ENCODE measurements around the gene KCTD14.
"Not testable (repeated sequence)": the region's sequence is repeated elsewhere in the genome, so short reads cannot be mapped to it uniquely, and the experiment has no call there.

Gene KCTD14

GRCh38 chr11:78030429-78031325, 7.6 kb upstream of the KCTD14 start:
- intact Hi-C loops (cut with DNase I) = loop anchor here (2.0 kb wide), 1 partner anchor 36 kb away; the partner anchor contains the start of gene INTS4
- peak; percentile 83 to 98 (median 89) for DNase-seq

- DNase-seq; intact Hi-C loops (cut with DNase I): not testable (repeated sequence)
Observed at GRCh38 chr11:78028423-78028822, 5.3 kb upstream of the KCTD14 start.

GRCh38 chr11:78027759-78028158, 4.7 kb upstream of the KCTD14 start:
- intact Hi-C loops (cut with DNase I) = no loop called here
- no peak for DNase-seq

- intact Hi-C loops (cut with DNase I) = no loop called here
Observed at GRCh38 chr11:78025378-78025777, 2.3 kb upstream of the KCTD14 start.

GRCh38 chr11:78023426-78023825, 350 bp upstream of the KCTD14 start:
- intact Hi-C loops (cut with DNase I) = no loop called here
- DNase-seq = no peak

More at GRCh38 chr11:78025378-78025777, 2.3 kb upstream of the KCTD14 start:
- DNase-seq = no peak

- intact Hi-C loops (cut with DNase I) = no loop called here
Observed at GRCh38 chr11:78021611-78022010, 1.5 kb downstream of the KCTD14 start.

GRCh38 chr11:78020246-78020645, 2.8 kb downstream of the KCTD14 start:
- DNase-seq = no peak
- intact Hi-C loops (cut with DNase I) = no loop called here

More at GRCh38 chr11:78021611-78022010, 1.5 kb downstream of the KCTD14 start:
- DNase-seq = no peak

- DNase-seq = no peak
- intact Hi-C loops (cut with DNase I) = no loop called here
Observed at GRCh38 chr11:78019808-78020207, 3.3 kb downstream of the KCTD14 start.

GRCh38 chr11:78015878-78016277, 7.2 kb downstream of the KCTD14 start:
- intact Hi-C loops (cut with DNase I) = no loop called here
- DNase-seq = no peak

GRCh38 chr11:78014937-78015520, 8.0 kb downstream of the KCTD14 start:
- DNase-seq; intact Hi-C loops (cut with DNase I): not testable (repeated sequence)

GRCh38 chr11:78011301-78011700, 11.8 kb downstream of the KCTD14 start:
- no peak for DNase-seq
- intact Hi-C loops (cut with DNase I) = no loop called here

GRCh38 chr11:78010755-78011154, 12.3 kb downstream of the KCTD14 start:
- intact Hi-C loops (cut with DNase I) = no loop called here
- DNase-seq = no peak

GRCh38 chr11:78010304-78010703, 12.8 kb downstream of the KCTD14 start:
- no peak for DNase-seq
- intact Hi-C loops (cut with DNase I) = no loop called here

GRCh38 chr11:78009062-78009461, 14.0 kb downstream of the KCTD14 start:
- intact Hi-C loops (cut with DNase I) = no loop called here
- no peak for DNase-seq

- intact Hi-C loops (cut with DNase I) = loop anchor here (5.0 kb wide), 1 partner anchor 567 kb away; no protein-coding TSS in a partner anchor
- DNase-seq = peak in 3 of 10 donors; percentile 11 to 45 (median 25)
Observed at GRCh38 chr11:78000193-78000592, 22.9 kb downstream of the KCTD14 start.

- intact Hi-C loops (cut with DNase I) = loop anchor here (5.0 kb wide), 1 partner anchor 568 kb away; no protein-coding TSS in a partner anchor
- DNase-seq = no peak
Observed at GRCh38 chr11:77999446-78000030, 23.5 kb downstream of the KCTD14 start.

GRCh38 chr11:77994434-77995362, 28.4 kb downstream of the KCTD14 start, which contains the start of gene INTS4:
INTS4 (minus strand) TSS chr11:77994668; CDS start chr11:77994643, 25 bp downstream.
- intact Hi-C loops (cut with DNase I) = loop anchor here (1.0 to 5.0 kb wide), 4 partner anchors 36 to 193 kb away; partner anchors contain the start of genes KCTD21, RSF1 and USP35
- peak; percentile 98 to 100 (median 99) for DNase-seq

- intact Hi-C loops (cut with DNase I) = loop anchor here (1.0 to 5.0 kb wide), 4 partner anchors 37 to 193 kb away; partner anchors contain the start of genes KCTD21, RSF1 and USP35
- no peak for DNase-seq
Observed at GRCh38 chr11:77993902-77994301, 29.2 kb downstream of the KCTD14 start.

GRCh38 chr11:77990981-77991380, 32.1 kb downstream of the KCTD14 start:
- no peak for DNase-seq
- intact Hi-C loops (cut with DNase I) = loop anchor here (5.0 kb wide), 1 partner anchor 196 kb away; the partner anchor contains the start of genes KCTD21 and USP35

GRCh38 chr11:77986456-77986855, 36.6 kb downstream of the KCTD14 start:
- DNase-seq; intact Hi-C loops (cut with DNase I): not testable (repeated sequence)
